ENCODE results near the gene CNOT2.

DNA sequence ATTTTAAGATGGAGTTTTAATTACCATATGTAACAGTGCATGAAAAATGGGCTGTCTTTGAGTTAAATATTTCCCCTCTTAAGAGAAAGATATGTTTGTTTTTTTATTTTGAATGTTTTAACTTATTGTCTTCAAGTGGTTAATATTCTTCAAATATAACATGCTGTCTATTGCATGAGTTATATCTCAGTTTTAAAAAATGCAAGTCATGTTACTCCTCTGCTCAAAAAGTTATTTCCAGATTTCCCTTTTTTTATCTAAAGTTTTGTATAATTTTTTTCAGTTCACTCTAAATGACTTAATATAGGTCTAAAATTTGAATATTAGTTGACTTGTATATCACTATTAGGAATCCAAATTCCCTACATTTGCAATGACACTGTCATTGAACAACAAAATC lies 117.0 kb downstream of the CNOT2 start:
- TF ChIP-seq YY1 (IDR thresholded peaks at IDR 0.05) (no peak), EGR1 (IDR thresholded peaks at IDR 0.05; ENCODE audit: low read depth in 2 of 2) (no peak), HNF4G (IDR thresholded peaks at IDR 0.05) (no peak), TAF1 (conservative IDR thresholded peaks at IDR 0.05) (no peak), FOXA2 (IDR thresholded peaks at IDR 0.05) (no peak), RAD21 (IDR thresholded peaks at IDR 0.05) (no peak), NR2F2 (IDR thresholded peaks at IDR 0.05) (no peak), JUND (IDR thresholded peaks at IDR 0.05) (no peak)
- TF ChIP-seq, protein P1, sequence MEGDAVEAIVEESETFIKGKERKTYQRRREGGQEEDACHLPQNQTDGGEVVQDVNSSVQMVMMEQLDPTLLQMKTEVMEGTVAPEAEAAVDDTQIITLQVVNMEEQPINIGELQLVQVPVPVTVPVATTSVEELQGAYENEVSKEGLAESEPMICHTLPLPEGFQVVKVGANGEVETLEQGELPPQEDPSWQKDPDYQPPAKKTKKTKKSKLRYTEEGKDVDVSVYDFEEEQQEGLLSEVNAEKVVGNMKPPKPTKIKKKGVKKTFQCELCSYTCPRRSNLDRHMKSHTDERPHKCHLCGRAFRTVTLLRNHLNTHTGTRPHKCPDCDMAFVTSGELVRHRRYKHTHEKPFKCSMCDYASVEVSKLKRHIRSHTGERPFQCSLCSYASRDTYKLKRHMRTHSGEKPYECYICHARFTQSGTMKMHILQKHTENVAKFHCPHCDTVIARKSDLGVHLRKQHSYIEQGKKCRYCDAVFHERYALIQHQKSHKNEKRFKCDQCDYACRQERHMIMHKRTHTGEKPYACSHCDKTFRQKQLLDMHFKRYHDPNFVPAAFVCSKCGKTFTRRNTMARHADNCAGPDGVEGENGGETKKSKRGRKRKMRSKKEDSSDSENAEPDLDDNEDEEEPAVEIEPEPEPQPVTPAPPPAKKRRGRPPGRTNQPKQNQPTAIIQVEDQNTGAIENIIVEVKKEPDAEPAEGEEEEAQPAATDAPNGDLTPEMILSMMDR (IDR thresholded peaks at IDR 0.05; ENCODE audit: low read depth, low read length, missing input control), result no peak
- TF ChIP-seq, protein P2, sequence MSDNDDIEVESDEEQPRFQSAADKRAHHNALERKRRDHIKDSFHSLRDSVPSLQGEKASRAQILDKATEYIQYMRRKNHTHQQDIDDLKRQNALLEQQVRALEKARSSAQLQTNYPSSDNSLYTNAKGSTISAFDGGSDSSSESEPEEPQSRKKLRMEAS (IDR thresholded peaks at IDR 0.05), result no peak
- TF ChIP-seq, protein P3, sequence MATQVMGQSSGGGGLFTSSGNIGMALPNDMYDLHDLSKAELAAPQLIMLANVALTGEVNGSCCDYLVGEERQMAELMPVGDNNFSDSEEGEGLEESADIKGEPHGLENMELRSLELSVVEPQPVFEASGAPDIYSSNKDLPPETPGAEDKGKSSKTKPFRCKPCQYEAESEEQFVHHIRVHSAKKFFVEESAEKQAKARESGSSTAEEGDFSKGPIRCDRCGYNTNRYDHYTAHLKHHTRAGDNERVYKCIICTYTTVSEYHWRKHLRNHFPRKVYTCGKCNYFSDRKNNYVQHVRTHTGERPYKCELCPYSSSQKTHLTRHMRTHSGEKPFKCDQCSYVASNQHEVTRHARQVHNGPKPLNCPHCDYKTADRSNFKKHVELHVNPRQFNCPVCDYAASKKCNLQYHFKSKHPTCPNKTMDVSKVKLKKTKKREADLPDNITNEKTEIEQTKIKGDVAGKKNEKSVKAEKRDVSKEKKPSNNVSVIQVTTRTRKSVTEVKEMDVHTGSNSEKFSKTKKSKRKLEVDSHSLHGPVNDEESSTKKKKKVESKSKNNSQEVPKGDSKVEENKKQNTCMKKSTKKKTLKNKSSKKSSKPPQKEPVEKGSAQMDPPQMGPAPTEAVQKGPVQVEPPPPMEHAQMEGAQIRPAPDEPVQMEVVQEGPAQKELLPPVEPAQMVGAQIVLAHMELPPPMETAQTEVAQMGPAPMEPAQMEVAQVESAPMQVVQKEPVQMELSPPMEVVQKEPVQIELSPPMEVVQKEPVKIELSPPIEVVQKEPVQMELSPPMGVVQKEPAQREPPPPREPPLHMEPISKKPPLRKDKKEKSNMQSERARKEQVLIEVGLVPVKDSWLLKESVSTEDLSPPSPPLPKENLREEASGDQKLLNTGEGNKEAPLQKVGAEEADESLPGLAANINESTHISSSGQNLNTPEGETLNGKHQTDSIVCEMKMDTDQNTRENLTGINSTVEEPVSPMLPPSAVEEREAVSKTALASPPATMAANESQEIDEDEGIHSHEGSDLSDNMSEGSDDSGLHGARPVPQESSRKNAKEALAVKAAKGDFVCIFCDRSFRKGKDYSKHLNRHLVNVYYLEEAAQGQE (IDR thresholded peaks at IDR 0.05), result no peak
- TF ChIP-seq, protein P4, sequence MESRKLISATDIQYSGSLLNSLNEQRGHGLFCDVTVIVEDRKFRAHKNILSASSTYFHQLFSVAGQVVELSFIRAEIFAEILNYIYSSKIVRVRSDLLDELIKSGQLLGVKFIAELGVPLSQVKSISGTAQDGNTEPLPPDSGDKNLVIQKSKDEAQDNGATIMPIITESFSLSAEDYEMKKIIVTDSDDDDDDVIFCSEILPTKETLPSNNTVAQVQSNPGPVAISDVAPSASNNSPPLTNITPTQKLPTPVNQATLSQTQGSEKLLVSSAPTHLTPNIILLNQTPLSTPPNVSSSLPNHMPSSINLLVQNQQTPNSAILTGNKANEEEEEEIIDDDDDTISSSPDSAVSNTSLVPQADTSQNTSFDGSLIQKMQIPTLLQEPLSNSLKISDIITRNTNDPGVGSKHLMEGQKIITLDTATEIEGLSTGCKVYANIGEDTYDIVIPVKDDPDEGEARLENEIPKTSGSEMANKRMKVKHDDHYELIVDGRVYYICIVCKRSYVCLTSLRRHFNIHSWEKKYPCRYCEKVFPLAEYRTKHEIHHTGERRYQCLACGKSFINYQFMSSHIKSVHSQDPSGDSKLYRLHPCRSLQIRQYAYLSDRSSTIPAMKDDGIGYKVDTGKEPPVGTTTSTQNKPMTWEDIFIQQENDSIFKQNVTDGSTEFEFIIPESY (IDR thresholded peaks at IDR 0.05), result no peak
- TF ChIP-seq, protein P5, sequence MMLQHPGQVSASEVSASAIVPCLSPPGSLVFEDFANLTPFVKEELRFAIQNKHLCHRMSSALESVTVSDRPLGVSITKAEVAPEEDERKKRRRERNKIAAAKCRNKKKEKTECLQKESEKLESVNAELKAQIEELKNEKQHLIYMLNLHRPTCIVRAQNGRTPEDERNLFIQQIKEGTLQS (IDR thresholded peaks at IDR 0.05), result no peak

All from liver (tissue), 3 donors.